GM12878 (cell line): ENCODE results near the gene KRT86. TPM values are rescaled to one million over a fixed set of nuclear protein-coding genes. Genes with fewer than 3 reads are reported as not detected.

ENCODE experiments used
- ATAC-seq: fragments of 200-7000 bp; cut with Tn5 transposase; 3 replicates; pipeline ENCODE4 v1.9.1; 2020; ENCODE audit warnings: mild to moderate bottlenecking, moderate library complexity
- BruUV-seq: library from RNA; stranded (reverse); fragments of 400-500 nt; replicated peaks from 2 replicates; lab custom pipeline; 2021; lab: Mats Ljungman, UMichigan
- CTCF ChIA-PET: fragments of 300-600 bp; sonication (Branson Sonifier 250); formaldehyde crosslinking; extraction: SDS; loops from one replicate; lab custom pipeline; 2021; ENCODE audit warnings: inconsistent platforms; lab: Yijun Ruan, JAX
- POLR2A ChIA-PET: fragments of 350-600 bp; formaldehyde crosslinking; extraction: SDS; loops from one replicate; lab custom pipeline; 2021; ENCODE audit warnings: inconsistent platforms; lab: Charles Lee
- RAD21 ChIA-PET: fragments of 300-600 bp; sonication (Branson Sonifier 250); formaldehyde crosslinking; loops from one replicate; lab custom pipeline; 2023; ENCODE audit warnings: antibody characterized with exemption; ENCODE audit not compliant: unreplicated experiment; lab: Charles Lee
- SMC1A ChIA-PET: fragments of 300-600 bp; sonication (Branson Sonifier 250); formaldehyde crosslinking; loops from one replicate; lab custom pipeline; 2023; ENCODE audit not compliant: unreplicated experiment, uncharacterized antibody; lab: Charles Lee
- DNase-seq: peaks from one replicate; pipeline ENCODE4 v3.0.0-alpha.2; 2011; ENCODE audit warnings: low read depth, low spot score
- FAIRE-seq: peaks from 3 replicates; lab custom pipeline; 2011; peaks lifted over from hg19 to GRCh38; lab: Jason Lieb, UNC
- H2AFZ ChIP-seq: 2 replicates; pipeline ENCODE4 v1.6.0; 2011; ENCODE audit warnings: low read depth, low read length, control low read depth; ENCODE audit not compliant: control insufficient read depth
- H3K27ac ChIP-seq: 2 replicates; pipeline ENCODE4 v1.5.1; 2011; ENCODE audit warnings: control low read depth; ENCODE audit not compliant: control insufficient read depth, insufficient read depth
- H3K27me3 ChIP-seq, 2 experiments: replicated peaks in 1 of 2; 2 replicates each; pipeline versions ENCODE4 v1.6.0 to v1.6.1; 2011; ENCODE audit warnings: low read length in 1 of 2; ENCODE audit not compliant: control insufficient read depth in 2 of 2, insufficient read depth in 2 of 2
- H3K36me3 ChIP-seq, 2 experiments: 2 replicates each; pipeline ENCODE4 v1.5.1; 2011; ENCODE audit warnings: low read length in 1 of 2; ENCODE audit not compliant: control insufficient read depth in 2 of 2, insufficient read depth in 2 of 2
- H3K4me1 ChIP-seq: 2 replicates; pipeline ENCODE4 v1.6.1; 2011; ENCODE audit warnings: mild to moderate bottlenecking, low read length, moderate library complexity, mixed read lengths; ENCODE audit not compliant: control insufficient read depth, insufficient read depth
- H3K4me2 ChIP-seq: 2 replicates; pipeline ENCODE4 v1.6.0; 2011; ENCODE audit warnings: control low read depth; ENCODE audit not compliant: control insufficient read depth, insufficient read depth
- H3K4me3 ChIP-seq: fragments of 200-600 bp; sonication (generic); 2 replicates; pipeline ENCODE4 v1.5.1; 2016
- H3K79me2 ChIP-seq: 2 replicates; pipeline ENCODE4 v1.6.0; 2011; ENCODE audit warnings: low read length; ENCODE audit not compliant: control insufficient read depth, insufficient read depth
- H3K9ac ChIP-seq: 2 replicates; pipeline ENCODE4 v1.8.0; 2011; ENCODE audit warnings: low read length, control low read depth, mixed read lengths; ENCODE audit not compliant: control insufficient read depth, insufficient read depth
- H3K9me3 ChIP-seq: replicated peaks from 3 replicates; pipeline ENCODE4 v1.5.1; 2011; ENCODE audit warnings: mild to moderate bottlenecking, low read length; ENCODE audit not compliant: control insufficient read depth, insufficient read depth
- H4K20me1 ChIP-seq: 2 replicates; pipeline ENCODE4 v1.6.0; 2011; ENCODE audit not compliant: control insufficient read depth, insufficient read depth
- ASH2L ChIP-seq: fragments of 300-600, 200-600 bp; sonication (generic); IDR thresholded peaks from 2 replicates; pipeline ENCODE4 v1.6.1; 2017; ENCODE audit warnings: low read depth, mild to moderate bottlenecking, borderline replicate concordance
- BCL3 ChIP-seq: IDR thresholded peaks from 2 replicates; pipeline ENCODE4 v1.6.1; 2011; ENCODE audit warnings: borderline replicate concordance, low read depth, mild to moderate bottlenecking, moderate library complexity, low read length; ENCODE audit not compliant: insufficient read depth, poor library complexity, severe bottlenecking
- EZH2 ChIP-seq: IDR thresholded peaks from 2 replicates; pipeline ENCODE4 v1.6.1; 2012; ENCODE audit warnings: low read depth, mild to moderate bottlenecking, control low read depth, inconsistent platforms, low read length, borderline replicate concordance; ENCODE audit not compliant: control insufficient read depth
- HDAC2 ChIP-seq: fragments of 200-600 bp; sonication (generic); IDR thresholded peaks from 2 replicates; pipeline ENCODE4 v1.6.1; 2017
- WGBS: methylation state at CpG from one replicate; pipeline ENCODE4 v1.1.6; 2016; ENCODE audit warnings: low lambda C conversion rate; ENCODE audit not compliant: insufficient replicate concordance, insufficient coverage; ENCODE audit errors: missing lambda C conversion rate; 5-methylcytosine and 5-hydroxymethylcytosine counted together
- in situ Hi-C: fragments of 300-500 bp; cut with MboI; formaldehyde crosslinking; loops from 9 replicates; pipeline ENCODE4 v1.14.3; 2018; ENCODE audit warnings: mixed read lengths
- intact Hi-C: fragments of 100-400 bp; cut with micrococcal nuclease; formaldehyde crosslinking; loops from one replicate; pipeline ENCODE4 v1.14.2; 2022; ENCODE audit not compliant: unreplicated experiment
- polyA plus RNA-seq, 11 experiments: library from polyadenylated mRNA; depleted of rRNA in 4 of 11; unstranded in 6 of 11; stranded (reverse) in 5 of 11; fragments of >200 nt; fragmentation: Nextera tagmentation in 4 of 11; fragmentation: Illumina TruSeq in 1 of 11; extraction: Ambion mirVana in 4 of 11; extraction: Trizol in 1 of 11; gene quantifications; 1 replicate in 1 of 11; 2 replicates in 10 of 11; pipeline versions ENCODE4 v1.2.1 to v1.2.3, GENCODE V29; 2011 to 2016; ENCODE audit warnings: inconsistent platforms in 2 of 11, missing spikeins in 2 of 11, low read depth in 1 of 11
- total RNA-seq, 4 experiments: library from RNA; depleted of rRNA in 3 of 4; stranded (reverse); fragments of >200 nt in 3 of 4; fragmentation: Illumina TruSeq in 1 of 4; extraction: Trizol in 1 of 4; gene quantifications; 2 replicates each; pipeline versions ENCODE4 v1.2.1 to v1.2.3, GENCODE V29; 2013 to 2021

Gene KRT86
- total and polyA plus RNA-seq, 10 of the 15 experiments (the other 5 are each of a cell fraction or from before 2014, with no cell fraction given), result 0.11 to 0.54 (median 0.18) TPM; not detected in 4

- TF ChIP-seq EZH2, result no peak
- no peak for TF ChIP-seq BCL3
- no peak for TF ChIP-seq HDAC2
Measured at GRCh38 chr12:52264435-52264825, 10.0 kb upstream of the KRT86 start (continued).

DNA sequence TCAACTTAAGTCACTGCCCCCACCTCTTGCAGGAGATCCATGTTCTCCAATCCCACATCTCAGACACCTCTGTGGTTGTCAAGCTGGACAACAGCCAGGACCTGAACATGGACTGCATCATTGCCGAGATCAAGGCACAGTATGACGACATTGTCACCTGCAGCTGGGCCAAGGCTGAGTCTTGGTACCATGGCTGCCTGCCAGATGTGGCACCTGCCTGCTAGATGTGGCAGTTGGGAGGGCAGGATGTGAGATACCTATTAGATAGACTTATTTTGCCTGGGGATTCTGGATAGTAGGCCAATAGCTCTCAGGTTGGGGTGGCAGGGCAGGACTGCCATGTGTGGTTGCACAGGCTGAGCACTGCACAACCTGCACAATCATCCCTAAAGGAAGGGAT is 7.9 kb upstream of the KRT86 start:
- no peak overlapping the region for H3K9ac ChIP-seq
- no peak overlapping the region for H3K4me3 ChIP-seq
- no peak overlapping the region for H3K27ac ChIP-seq
- ChIA-PET POLR2A (no interaction called here), CTCF (interaction anchor here (1.0 to 2.9 kb wide), 5 partner anchors 13 to 109 kb away, joined by 3 to 15 read pairs (median 4); no protein-coding TSS in a partner anchor)
- H2AFZ ChIP-seq, result no peak overlapping the region
- H3K79me2 ChIP-seq, result no peaks in the 10 kb centered on the region
- no peak for DNase-seq
- H3K27me3 ChIP-seq, result peaks cover 2 to 3% of the 10 kb centered on the region in 2 experiments; a peak in 1 of 4 replicates
- no peak for TF ChIP-seq ASH2L
- TF ChIP-seq, all 136 proteins: peak for 0
- no TSS peak for BruUV-seq
- H3K4me2 ChIP-seq, result no peak overlapping the region
- no peaks in the 10 kb centered on the region for H3K4me1 ChIP-seq
- RAD21 ChIA-PET, result no interaction called here
- FAIRE-seq (no peak), ATAC-seq (no peak)
- SMC1A ChIA-PET, result no interaction called here
- H3K9me3 ChIP-seq, result no peaks in the 10 kb centered on the region; the same call in 2 of the 3 replicates
- intact Hi-C loops, result no loop called here
- H3K36me3 ChIP-seq, result no peaks in the 10 kb centered on the region
- in situ Hi-C loops, result no loop called here
- 82% methylated on average over 2 of the region's 2 CpGs for WGBS
- no peaks in the 10 kb centered on the region for H4K20me1 ChIP-seq
